Breast epithelium (tissue), 3 donors: ENCODE measurements around the gene PFDN1.

ENCODE experiments used
- CTCF ChIP-seq, 3 donors: fragments of 450-650 bp; IDR thresholded peaks; one replicate each; pipeline ENCODE4 v1.5.1; 2016 to 2017; ENCODE audit warnings: antibody characterized with exemption in 3 of 3, mild to moderate bottlenecking in 3 of 3, moderate library complexity in 3 of 3
- POLR2A ChIP-seq: fragments of 450-650 bp; IDR thresholded peaks from one replicate; pipeline ENCODE4 v1.6.1; 2016; ENCODE audit warnings: antibody characterized with exemption, mild to moderate bottlenecking, moderate library complexity
- POLR2AphosphoS5 ChIP-seq, 3 donors: sonication (generic); formaldehyde crosslinking; IDR thresholded peaks; one replicate each; pipeline ENCODE4 v1.6.1; 2017; ENCODE audit warnings: antibody characterized with exemption in 3 of 3

DNA sequence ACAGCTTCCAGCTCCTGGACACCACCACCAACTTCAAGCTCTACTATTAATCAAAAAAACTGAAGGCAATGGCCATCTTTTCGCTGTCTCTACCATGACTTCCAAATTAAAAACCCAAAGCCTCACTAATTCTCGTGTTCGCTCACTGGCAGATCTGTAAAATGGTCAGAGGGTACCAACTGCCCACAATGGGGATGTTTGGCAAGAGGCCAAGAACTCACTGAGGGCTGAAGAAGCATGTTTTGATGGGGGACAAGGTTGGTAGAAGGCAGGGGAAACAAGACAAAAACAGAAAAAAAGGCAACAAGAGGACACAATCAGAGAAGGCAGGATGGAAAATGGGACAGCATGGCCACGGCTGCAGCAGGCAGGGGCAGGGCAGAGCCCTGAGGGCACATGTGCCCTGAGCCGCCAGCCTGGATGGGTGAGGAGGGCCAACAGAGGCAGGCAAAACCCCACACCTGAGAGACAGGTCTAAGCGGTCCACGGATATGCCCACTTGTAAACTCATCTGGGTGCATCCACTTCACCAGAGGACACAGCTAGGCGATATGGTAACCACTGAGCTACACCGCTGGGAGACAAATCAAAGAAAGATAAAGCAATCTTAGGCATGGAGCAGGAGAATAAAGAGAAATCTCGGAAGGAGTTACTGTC lies 50.3 kb downstream of the PFDN1 start:
- TF ChIP-seq CTCF (IDR thresholded peaks at IDR 0.05) (no peak), POLR2A (no peak), POLR2AphosphoS5 (IDR thresholded peaks at IDR 0.05) (no peak)
